Stimulated activated CD4-positive, alpha-beta T cell treated with anti-CD3 and anti-CD28 coated beads, Interleukin-1b, Interleukin-23, amount 100 ng/mL, for 24 hours (primary cell): ENCODE measurements around the gene LRRC10B.

Experiments
- DNase-seq, 4 experiments: peaks; one replicate each; pipeline ENCODE4 v3.0.0-alpha.2; 2020; ENCODE audit warnings: low read depth in 4 of 4, low spot score in 1 of 4

LRRC10B gene

GRCh38 chr11:61507012-61507768, 1.4 kb upstream of the LRRC10B start:
- no peak for DNase-seq

- DNase-seq, result peak; percentile 23 to 67 (median 47)
Observed at GRCh38 chr11:61509043-61510029, 787 bp downstream of the LRRC10B start.

DNA sequence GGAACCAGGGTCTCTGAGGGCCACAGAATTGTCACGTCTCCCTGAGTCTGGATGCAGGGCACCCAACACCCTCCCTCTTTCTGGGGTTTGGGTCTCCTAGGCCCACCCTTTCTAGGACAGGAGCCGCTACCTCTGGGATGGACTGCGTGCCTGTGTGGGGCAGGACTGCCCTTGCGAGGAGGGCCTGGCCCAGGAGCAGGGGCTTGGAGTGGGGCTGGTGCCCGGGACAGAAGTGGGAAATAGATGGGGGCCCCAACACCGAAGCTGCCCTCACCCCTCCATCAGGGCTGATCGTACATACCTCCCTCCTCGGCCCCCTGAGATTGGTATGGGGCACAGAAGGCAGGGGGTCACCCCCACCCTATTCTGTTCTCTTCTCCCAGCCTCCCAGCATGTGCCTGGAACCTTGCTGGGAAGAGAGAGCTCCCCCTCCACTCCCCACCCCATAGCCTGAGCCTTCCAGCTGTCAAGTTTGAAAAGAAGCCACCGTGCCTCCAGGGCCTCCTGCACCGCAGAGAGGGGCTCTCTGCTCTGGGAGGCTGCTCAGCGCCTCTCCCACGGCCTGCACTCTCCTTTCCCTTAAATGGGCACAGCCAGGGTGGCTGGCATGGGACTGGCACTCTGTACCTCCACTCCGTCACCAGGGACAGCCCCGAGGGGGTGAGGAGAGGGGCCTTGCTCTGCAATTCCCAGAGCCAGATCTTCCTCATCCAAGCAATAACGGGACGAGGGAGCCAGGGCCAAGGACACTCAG, 1.8 kb downstream of the LRRC10B start:
- DNase-seq, result no peak

GRCh38 chr11:61510974-61511373, 2.4 kb downstream of the LRRC10B start:
- DNase-seq, result no peak

GRCh38 chr11:61511383-61511782, 2.8 kb downstream of the LRRC10B start:
- no peak for DNase-seq

DNA sequence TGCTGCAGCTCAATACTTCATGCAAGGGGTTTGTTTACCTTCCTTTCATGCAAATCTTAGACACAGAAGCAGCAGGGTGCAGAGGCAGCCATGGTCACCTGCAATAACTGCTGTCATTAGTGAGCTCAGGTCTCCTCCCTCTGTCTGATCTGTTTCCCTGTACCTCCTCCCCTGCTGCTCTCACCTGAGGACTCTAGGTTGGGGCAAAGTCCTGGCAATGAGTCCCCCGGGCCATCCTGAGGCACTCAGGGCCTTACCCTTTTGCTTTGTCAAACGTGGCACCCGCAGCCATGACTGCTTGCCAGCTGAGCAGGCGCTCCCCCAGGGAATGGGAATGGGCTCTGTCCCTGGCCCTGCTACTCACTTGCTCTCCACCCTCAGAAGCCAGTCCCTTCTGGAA, 3.9 kb downstream of the LRRC10B start:
- DNase-seq, result no peak

- DNase-seq, result no peak
Observed at GRCh38 chr11:61513143-61513765, 4.7 kb downstream of the LRRC10B start.

- no peak for DNase-seq
Observed at GRCh38 chr11:61514050-61514917, 5.7 kb downstream of the LRRC10B start.

GRCh38 chr11:61515686-61516085, 7.1 kb downstream of the LRRC10B start:
- no peak for DNase-seq

DNA sequence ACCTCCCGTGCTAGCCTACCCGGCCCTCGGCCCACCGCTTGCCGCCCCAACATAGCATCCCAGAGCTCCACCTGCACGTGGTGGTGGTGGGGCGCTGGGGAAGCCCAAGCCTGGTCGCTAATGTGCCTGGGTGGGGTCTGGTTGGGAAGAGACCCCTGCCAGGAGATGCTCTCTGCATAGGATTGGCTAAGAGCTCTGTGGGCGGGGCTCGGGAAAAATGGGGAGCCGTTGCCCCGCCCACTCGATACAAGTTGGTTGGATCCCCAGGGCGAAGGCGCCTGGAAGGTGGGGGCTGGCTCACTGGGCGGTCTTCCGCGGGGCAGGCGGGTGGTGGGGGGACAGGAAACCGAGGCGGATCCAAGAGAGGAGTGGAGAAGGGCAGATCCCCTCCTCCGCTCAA, 7.6 kb downstream of the LRRC10B start:
- no peak for DNase-seq

DNA sequence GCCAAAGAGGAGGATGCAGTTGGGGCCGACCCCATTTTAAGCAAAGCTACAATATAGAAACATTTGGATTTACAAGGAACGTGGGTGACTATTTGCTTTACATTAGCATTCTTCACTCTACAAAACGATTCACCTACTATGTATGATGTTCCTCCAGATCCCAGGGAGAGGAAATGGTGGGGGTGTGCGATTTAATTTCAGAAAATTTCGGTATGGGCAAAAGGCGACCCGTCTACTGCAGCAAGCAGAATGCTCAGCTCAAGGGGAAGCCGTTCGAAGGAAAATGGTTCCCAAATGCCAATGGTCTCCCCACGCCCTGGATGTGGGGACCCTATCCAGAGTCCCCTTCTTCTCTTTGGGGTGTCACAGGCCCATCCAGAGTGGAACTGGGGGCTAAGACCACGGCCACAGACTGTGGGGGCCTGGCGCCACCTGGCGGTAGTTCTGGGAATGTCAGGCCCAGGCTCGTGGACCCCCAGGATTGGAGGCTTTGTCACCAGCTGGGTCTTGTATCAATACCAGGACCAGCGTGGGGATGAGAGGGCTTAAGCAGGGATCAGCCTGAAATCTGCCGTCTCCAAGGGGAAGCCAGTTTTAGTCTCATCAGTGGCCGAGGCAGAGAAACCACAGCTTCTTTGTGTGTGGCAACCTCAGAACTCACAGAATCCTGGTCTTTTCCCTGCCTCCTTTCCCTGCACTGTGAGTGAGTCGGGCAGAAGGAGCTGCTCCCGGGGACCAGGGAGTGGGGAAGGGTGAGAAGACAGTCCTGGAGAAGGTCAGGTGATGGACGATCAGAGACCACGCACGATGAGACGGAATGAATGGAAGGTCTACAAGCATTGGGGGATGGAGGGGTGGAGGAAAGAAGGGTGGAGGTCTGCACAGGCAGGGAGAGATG, 8.4 kb downstream of the LRRC10B start:
- DNase-seq, result peak in 3 of 4 experiments; percentile 25 to 47 (median 46)

DNA sequence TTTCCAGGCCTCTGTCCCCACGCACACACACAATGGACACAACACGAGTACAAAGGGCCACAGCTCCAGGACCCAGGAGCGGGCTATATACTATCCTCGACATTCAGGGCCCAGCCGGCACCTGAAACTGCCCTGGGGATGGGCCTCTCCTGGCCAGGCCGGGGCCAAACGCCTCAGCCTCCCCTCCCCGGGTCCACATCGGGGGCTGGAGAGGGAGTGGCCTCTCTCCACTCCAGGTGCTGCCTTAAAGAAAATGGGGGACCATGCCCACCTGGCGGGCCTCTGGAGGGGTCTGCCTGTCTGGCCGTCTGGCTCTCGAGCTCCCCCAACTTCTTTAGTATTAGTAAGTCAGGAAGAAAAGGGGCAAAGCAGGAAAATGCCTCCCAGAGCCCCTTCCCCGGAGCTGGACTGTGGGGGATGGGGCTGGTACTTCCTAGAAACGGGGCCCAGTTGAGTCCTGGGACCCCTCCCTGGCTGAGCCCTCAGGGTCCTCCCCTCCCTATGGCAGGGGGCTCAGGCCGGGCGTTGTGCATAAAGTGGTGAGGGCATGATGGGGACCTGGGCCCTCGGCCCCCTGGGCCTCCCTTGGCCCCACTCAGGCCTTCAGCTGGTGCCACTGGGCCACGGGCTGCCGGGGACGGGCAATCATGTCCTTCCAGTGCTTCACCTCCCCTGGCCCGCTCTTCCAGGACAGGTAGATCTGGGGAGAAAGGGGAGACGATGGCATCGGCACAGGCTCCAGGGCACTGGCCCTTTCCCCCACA, 9.7 kb downstream of the LRRC10B start:
- no peak for DNase-seq

DNA sequence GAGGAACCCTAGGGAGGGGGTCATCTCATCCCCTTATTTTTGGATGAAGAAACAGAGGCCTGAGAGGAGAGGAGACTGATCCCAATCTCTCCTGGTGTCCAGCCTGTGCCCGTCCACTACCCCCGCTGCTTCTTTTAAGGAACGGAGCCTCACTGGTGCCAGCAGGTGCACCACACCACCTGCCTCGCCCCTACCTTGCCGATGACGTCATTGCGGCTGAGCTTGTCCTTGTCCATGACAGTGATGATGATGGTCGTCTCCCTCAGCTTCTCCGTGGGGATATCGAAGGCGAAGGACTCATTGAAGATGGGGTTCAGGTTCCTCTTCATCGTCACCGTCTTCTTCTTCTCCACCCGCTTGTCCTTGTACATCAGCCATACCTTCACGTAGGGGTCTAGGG, 14.3 kb downstream of the LRRC10B start:
- DNase-seq, result no peak

DNA sequence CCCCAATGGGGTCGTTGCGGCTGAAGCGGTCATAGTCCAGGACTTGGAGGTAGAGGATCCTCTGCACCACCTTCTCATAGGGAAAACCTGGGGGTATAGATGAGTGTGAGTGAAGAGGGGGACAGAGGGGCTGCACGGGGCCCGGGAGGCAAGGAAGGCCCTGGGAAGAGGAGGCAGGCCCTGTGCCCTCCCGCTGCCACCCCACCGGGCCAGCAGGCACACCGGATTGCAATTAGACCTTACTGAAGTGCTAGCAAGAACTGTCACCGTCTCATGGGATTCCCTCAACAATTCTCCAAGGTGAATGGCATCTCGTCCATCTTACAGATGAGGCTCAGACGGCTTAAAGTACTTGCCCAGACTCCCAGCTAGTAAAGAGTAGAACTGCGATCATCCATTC, 15.9 kb downstream of the LRRC10B start:
- DNase-seq, result no peak

- DNase-seq, result no peak
Observed at GRCh38 chr11:61524963-61525587, 16.5 kb downstream of the LRRC10B start.

DNA sequence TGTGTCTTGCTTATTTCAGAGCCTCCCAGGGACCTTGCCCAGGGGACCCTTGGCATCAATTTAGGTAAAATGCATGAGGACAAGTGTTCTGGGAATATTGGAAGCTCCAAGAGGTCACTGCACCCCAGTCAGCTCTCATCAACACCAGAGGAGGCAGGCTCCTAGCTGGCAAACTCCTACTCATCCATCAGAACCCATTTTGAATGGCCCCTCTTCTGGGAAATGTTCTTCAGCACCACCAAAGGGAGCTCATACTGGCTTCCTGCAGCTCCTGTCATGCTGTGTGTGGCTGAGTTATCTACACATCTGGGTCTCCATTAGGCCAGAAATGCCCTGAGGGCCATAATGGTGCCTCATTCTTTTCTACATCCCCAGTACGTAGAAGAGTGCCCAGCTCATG, 17.7 kb downstream of the LRRC10B start:
- no peak for DNase-seq

GRCh38 chr11:61526956-61527731, 18.6 kb downstream of the LRRC10B start:
- DNase-seq, result no peak
